HG03439 (cell line): ENCODE results near the gene EP400.

Experiments used
- ATAC-seq: cut with Tn5 transposase; IDR thresholded peaks from one replicate; pipeline ENCODE4 v1.9.1; 2021; ENCODE audit warnings: mild to moderate bottlenecking, moderate library complexity; ENCODE audit not compliant: unreplicated experiment

Gene EP400

DNA sequence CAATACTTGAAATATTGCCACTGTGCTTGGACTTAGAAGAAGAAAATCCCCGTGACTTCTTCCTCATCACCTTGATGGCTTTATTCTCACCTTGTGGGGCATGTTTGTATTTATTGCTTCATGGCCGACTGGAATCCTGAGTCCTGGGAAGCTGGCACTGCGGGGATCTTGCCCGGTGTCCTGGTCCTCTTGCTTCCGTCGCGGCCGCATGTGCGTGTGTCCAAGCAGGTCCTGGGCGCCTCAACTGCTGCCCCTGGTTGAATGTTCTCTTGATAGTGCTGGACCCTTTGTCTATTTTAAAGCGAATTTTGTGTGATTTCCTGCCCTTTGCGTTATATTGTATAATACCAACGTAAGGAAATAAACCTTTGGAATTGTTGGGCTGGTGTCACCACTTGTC lies 27.0 kb upstream of the EP400 start:
- ATAC-seq = no peak

DNA sequence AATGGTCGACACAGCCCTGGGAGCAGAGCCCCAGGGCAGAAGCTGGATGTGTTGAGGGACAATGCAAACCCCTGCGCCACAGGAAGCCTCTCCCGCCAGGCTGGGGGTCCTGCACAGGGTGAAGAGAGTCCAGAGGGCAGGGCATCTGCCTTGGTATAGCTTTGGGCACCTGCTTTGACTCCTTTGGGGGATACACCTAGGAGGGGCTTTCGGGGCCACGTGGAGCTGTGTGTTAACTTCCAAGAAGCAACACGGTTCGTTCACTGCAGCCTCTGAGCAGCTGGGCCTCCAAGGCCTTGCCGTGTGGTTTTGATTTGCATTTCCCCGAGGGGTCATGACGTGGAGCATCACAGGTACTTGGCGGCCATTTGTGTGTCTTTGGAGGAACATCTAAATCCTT lies 26.5 kb upstream of the EP400 start:
- ATAC-seq = peak; percentile 60

DNA sequence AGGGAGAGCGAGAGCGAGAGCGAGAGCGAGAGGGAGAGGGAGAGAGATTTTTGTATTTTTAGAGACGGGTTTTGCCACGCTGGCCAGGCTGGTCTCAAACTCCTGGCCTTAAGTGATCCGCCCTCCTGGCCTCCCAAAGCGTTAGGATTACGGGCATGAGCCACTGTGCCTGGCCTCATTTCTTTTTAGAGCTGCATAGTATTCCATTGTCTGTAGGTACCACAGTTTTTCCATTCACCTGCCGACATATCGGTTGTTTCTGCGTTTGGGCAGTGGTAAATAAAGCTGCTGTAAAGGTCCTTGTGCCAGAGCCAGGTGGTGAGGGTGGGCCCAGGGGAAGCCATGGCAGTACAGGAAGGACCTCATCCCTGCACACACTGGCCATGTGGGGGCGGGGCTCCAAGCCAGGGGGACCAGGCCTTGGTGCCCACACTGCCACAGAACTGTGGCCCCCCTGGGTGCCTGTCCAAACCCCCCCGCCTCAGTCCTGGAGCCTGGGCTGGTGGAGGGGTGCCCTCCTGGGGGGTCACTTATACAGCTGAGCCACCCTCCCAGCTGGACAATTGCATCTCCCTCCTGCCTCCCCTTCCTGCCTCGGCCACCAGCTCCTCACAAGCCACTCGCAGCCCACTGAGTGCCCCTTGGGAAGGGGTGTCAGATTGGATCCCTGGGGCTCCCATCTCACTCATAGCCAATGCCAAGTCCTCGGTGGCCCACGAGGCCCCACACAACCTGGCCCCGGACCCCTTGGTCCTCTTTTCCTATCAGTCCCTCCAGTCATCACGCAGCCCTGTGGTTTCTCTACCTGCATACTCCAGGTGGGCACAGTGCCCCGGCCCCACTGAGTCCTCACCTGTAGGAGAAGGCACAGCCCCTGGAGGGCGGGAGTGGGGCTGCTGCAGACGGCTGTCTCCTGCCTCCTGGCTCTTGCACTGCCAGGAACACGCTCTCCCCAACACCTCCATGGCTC lies 22.3 kb upstream of the EP400 start:
- ATAC-seq = no peak

DNA sequence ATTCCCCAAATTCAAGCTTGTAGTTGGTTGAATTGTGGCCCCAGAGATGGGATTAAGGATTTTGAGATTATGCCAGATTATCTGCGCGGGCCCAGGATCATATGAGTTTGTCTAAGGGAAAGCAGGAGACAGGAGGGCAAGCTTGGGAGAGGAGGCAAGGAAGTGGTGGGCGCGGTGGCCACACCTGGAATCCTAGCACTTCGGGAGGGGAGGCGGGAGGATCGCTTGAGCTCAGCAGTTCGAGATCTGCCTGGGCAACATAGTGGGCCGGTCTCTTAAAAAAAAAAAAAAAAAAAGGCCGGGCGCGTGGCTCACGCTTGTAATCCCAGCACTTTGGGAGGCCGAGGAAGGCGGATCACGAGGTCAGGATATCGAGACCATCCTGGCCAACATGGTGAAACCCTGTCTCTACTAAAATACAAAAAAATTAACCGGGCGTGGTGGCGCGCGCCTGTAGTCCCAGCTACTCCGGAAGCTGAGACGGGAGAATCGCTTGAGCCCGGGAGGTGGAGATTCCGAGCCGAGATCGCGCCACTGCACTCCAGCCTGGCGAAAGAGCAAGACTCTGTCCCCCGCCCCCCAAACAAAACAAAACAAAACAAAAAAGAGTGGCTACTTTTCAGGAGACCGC lies 21.5 kb upstream of the EP400 start:
- ATAC-seq = peak; percentile 2

DNA sequence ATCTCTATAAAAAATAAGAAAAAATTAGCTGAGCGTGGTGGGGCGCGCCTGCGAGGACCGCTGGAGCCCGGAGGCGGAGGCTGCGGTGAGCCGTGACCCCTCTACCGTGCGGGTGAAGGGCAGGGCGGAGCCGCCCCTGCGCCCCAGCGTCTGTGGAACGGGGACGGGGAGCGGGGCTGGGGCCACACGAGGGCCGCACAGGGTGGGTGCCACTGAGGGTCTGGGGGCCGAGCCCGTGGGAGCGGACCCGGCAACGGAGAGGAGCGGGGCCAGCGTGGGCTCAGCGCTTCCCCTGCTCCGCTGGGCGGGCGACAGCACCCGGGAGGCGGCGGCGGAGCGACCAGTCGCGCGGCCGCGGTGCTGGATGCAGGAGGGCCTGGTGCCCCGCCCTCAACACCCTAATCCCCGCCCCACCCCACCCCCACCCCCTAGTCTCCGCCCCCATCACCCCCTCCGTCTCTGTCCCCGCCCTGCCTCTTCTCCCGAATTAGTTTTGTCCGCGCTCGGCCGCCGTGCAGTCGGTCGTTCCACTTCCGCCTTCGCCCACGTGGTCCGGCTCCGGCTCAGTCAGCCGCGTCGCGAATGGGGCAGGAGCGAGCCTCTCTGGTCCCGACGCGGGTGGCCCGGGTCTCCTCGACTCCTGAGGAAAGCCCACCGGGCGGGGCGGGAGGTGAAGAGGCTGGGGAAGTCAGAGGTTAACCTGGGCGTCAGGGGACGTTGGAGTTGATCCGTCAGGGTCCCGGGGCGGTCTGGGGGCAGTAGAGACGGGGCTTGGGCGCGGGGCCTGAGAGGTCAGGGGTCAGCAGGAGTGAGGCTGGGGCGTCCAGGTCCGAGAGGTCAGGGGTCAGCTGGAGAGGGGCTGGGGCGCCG lies 20.8 kb upstream of the EP400 start, which contains the start of gene PUS1:
TSS of gene PUS1 (plus strand) at position 566 of the 870 bp plus-strand sequence. CDS start 447 bp downstream, outside the sequence.
- peak; percentile 57 for ATAC-seq

DNA sequence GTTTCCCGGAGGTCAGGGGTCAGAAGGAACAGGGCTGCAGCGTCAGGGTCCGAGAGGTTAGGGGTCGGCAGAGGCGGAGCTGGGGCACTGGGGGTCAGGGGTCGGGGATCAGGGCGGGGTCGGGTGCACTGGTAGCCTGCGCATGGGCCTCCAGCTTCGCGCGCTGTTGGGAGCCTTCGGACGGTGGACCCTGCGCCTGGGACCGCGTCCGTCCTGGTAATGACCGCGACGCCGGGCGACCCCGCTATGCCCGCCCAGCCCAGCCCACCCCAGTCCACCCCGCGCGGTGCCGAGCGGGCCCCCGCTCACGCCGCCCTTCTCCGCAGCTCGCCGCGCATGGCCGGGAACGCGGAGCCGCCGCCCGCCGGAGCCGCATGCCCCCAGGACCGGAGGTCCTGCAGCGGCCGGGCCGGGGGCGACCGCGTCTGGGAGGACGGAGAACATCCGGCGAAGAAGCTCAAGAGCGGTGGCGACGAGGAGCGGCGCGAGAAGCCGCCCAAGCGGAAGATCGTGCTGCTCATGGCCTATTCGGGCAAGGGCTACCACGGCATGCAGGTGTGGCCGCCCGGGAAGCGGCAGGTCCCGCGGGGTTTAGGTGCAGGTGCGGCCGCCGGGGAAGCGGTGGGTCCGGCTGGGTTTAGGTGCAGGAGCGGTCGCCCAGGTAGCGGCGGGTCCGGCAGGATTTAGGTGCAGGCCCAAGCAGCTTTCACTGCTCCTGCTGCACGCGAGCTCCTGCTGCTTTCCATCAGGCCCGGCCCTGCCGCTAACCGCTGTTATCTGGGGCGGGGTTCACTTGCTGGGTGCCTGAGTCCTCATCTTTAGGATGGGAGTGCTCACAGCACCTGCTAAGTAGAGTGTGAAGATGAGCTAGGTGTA lies 19.9 kb upstream of the EP400 start:
- peak; percentile 2 for ATAC-seq

DNA sequence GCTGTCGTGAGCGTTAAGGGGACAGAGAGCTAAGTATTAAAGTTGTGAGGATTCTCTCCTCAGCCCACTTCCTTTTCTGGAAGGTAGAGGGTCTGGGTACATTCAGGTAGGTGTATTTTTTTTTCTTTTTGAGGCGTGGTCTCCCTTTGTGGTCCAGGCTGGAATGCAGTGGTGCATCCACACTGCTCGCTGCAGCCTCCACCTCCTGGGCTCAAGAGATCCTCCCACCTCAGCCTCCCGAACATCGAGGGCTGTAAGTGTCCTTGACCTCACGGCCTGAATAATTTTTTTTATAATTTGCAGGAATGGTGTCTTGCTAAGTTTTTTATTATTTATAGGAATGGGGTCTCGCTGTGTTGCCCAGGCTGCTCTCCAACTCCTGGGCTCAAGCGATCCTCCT lies 19.2 kb upstream of the EP400 start:
- ATAC-seq = no peak

DNA sequence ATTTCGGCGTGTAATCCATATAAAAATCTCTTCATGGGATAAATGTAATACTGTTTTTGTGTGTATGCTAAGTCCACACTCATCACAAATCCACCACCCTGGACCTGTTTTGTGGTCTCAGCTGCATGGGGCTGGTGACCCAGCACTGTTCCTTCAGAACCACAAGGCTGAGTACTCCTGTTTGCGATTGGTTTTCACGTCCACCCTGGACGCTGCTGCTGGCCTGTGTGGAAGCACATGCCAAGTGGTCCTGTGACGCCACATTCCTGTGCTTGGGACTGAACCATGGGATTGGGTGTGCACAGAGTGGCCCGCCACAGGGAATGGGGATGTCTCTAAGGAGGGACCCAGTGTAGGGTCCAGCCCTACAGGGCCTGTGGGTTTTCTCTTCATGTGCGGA lies 16.4 kb upstream of the EP400 start:
- ATAC-seq = no peak

DNA sequence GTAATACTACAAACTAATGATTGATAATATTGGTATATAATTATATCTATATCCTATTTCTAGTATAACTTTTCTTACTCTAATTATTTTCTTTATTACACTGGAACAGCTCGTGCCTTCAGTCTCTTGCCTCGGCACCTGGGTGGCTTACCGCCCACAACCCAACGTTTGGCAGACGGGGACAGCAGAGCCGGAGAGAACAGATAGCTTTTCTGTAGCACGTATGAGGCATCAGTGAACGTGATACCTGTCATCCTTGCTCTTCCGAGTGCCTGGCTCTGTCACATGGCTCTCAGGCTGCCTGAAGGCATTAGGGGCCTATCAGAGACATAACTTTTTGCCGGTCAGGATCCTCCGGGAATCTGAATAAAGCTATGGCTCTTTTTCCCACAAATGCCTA lies 15.2 kb upstream of the EP400 start:
- no peak for ATAC-seq

DNA sequence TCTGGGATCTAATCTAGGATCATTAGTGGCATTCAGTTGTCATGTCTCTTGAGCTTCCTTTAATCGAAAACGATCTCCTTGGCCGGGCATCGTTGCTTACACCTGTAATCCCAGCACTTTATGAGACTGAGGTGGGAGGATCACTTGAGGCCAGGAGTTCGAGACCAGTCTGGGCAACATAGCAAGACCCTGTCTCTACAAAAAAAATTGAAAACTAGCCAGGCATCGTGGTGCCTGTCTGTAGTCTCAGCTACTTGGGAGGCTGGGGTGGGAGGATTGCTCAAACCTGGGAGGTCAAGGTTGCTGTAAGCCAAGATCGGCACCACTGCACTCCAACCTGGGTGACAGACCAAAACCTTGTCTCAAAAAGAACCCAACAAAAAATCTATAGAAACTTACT lies 11.7 kb upstream of the EP400 start:
- ATAC-seq = no peak

DNA sequence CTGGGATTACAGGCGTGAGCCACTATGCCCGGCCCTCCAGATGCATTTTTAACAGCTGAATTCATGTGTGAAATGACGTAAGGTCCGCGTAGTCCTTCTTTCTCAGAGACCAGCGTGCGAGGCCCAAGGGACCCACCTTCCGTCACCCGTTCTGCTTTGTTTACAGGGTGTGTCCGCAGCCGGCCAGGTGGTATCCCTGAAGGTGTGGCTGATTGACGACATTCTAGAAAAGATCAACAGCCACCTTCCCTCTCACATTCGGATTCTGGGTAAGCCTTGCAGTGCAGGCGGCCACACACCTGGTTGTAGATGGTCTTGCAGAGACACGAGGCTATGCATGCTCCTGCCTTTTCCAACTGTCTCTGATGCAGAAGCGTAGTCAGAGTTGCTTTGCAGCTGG lies 10.7 kb upstream of the EP400 start:
- ATAC-seq = no peak

DNA sequence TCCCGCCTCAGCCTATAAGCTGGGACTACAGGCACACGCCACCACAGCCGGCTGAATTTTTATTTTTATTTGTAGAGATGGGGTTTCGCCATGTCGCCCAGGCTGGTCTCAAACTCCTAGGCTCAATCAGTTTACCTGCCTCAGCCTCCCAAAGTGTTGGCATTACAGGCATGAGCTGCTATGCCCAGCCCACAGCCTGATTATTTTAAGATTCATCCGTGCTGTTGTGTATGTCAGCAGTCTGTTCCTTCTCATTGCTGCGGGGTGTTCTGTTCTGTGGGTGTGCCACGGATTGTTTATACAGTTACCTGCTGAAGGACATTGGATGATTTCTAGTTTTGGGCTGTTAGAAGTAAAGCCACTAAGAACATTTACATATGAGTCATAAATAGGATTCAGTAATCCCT lies 9.6 kb upstream of the EP400 start:
- no peak for ATAC-seq

DNA sequence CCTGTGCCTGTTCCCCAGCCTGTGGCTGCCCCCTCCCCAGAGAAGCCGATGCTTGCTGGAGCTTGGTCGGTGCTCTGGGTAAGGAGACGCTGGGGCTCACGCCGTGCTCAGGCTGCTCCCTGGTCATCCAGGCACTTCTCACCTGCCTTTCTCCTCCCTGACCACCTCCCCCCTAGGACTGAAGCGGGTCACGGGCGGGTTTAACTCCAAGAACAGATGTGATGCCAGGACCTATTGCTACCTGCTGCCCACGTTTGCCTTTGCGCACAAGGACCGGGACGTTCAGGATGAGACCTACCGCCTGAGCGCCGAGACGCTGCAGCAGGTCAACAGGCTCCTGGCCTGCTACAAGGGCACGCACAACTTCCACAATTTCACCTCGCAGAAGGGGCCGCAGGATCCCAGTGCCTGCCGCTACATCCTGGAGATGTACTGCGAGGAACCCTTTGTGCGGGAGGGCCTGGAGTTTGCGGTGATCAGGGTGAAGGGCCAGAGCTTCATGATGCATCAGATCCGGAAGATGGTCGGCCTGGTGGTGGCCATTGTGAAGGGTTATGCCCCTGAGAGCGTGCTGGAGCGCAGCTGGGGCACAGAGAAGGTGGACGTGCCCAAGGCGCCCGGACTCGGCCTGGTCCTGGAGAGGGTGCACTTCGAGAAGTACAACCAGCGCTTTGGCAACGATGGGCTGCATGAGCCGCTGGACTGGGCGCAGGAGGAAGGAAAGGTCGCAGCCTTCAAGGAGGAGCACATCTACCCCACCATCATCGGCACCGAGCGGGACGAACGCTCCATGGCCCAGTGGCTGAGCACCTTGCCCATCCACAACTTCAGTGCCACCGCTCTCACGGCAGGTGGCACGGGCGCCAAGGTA lies 8.4 kb upstream of the EP400 start:
- no peak for ATAC-seq

DNA sequence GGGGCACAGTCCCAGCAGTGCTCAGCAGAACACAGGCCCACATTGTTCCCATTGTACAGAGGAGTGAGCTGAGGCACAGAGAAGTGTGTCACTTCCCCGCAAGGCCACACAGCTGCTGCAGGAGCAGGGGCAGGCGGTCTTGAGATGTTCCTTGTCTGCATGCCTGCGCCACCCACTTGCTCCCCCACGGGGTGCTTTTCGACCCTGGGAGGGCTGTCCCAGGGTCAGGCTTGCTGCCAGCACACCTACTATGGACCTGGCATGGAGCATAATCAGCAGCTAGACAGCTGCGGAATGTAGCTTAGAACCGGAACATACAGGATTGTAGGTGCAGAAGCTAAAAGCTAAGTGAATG lies 7.8 kb upstream of the EP400 start:
- no peak for ATAC-seq

DNA sequence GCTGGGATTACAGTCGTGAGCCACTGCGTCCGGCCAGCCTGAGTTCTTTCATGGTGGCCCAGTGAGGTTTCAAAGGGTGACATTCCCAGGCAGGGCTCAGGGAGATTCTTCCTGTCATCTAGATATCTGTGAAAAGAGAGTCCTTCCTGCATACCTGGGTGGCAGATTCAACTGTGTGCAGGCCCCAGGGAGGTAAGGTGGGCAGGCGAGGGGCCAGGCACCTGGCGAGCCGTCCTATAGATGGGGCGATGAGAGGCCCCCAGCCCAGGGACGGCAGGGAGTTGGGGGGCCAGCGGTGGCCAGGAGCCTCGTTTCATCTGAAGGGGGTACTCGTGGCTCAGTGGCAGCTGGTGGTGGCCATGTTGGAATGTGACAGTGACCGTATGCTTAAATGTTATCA lies 7.1 kb upstream of the EP400 start:
- ATAC-seq = no peak

DNA sequence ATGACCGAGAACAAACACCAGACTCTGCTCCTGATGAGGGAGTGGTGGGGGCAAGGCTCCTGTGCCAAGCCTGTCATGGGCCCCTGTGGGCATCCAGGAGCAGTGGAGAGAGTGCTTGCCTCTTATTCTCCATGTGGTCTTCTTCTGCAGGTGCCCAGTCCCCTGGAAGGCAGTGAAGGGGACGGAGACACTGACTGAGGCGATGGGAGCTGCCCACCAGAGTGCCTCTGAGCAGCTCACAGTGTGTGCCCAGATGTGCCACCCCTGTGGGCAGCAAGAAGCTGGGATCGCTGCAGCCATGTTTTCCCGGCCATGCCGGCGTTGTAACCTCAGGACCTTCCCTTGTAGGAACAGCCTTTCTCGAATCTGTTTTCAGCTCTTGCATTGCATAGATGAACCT lies 6.4 kb upstream of the EP400 start:
- ATAC-seq = no peak

DNA sequence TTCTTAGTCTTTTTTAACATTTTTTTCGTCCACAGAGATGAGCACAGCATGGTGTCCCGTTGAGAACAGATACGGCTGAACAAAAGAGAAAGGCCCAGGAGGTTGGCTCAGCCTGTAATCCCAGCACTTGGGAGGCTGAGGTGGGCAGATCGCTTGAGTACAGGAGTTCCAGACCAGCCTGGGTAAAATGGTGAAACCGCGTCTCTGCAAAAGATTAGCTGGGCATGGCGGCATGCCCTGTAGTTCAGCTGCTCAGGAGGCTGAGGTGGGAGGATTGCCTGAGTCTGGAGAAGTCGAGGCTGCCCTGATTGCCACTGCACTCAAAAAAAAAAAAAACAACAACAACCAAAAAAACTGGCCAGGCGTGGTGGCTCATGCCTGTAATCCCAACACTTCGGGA lies 5.9 kb upstream of the EP400 start:
- ATAC-seq = no peak

DNA sequence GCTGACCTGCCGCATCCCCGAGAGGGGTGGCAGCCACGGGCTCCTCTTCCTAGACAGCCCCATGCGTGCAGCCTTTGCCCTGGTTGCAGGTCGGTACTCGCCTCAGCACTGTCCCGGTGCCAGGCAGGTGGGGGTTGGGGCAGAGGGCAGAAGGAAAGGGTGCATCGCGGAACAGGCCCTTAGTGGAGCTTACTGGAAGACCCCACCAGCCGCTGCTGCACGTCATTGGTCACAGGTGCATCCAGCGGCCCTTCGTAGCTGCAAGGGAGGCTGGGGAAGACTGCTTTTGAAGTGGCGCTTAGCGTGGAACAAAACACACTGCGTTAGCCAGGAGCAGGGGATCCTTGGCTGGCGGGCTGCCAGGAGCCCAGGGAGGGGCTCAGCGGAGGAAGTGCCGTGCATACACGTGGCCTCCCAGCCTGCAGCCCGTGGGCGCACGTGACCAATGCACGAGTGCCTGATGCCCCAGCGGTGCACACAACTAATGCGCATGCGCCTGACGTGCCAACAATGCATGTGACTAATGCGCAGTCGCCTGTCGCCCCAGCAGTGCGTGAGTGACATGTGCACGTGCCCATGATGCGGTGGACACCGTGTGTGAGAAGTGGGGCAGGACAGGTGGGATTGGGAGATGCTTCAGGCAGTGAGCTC lies 5.0 kb upstream of the EP400 start:
- ATAC-seq = no peak

DNA sequence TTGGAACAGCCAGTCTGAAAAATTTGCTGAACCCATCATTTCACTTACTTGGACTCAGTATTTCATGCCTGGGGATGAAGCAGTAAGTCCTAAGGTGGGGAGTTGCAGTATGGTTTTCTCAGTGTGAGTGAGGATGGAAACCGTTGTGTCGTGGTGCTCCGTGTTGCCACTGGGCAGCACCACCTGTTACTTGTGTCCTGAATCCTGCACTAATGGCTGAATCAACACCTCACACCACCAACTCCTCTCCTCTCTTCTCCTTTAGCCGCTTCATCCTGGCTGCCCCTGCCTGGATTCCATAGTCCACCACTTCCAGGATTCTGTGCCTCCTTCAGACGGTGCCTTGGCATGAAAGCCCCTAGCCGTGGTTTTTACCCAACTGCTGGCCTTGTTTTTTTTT lies 3.0 kb upstream of the EP400 start:
- ATAC-seq = no peak
